Left lung (tissue), 10 donors: ENCODE measurements around the gene PTPRU. TPM values are rescaled to one million over a fixed set of nuclear protein-coding genes. Genes with fewer than 3 reads are reported as not detected.

Experiments used
- ATAC-seq: fragments of 200-7000 bp; cut with Tn5 transposase; one replicate; pipeline ENCODE4 v1.9.1; 2020; ENCODE audit warnings: moderate library complexity
- DNase-seq, 4 donors: peaks; one replicate each; pipeline ENCODE4 v3.0.0-alpha.2; 2013 to 2020
- H3K27ac ChIP-seq, 2 donors: fragments of 200-600 bp; sonication (generic) in 1 of 2; one replicate each; pipeline versions ENCODE4 v1.5.0 to v1.8.0; 2020 to 2021
- H3K27me3 ChIP-seq, 2 donors: fragments of 200-600 bp; sonication (generic) in 1 of 2; one replicate each; pipeline versions ENCODE4 v1.5.0 to v1.8.0; 2020 to 2021
- H3K36me3 ChIP-seq, 2 donors: fragments of 200-600 bp; sonication (generic) in 1 of 2; one replicate each; pipeline versions ENCODE4 v1.5.0 to v1.8.0; 2020 to 2021
- H3K4me1 ChIP-seq, 2 donors: fragments of 200-600 bp; one replicate each; pipeline ENCODE4 v1.8.0; 2021
- H3K4me3 ChIP-seq, 2 donors: fragments of 200-600 bp; sonication (generic) in 1 of 2; one replicate each; pipeline versions ENCODE4 v1.5.0 to v1.8.0; 2020 to 2021; ENCODE audit warnings: mild to moderate bottlenecking in 1 of 2
- H3K9me3 ChIP-seq, 2 donors: fragments of 200-600 bp; sonication (generic) in 1 of 2; one replicate each; pipeline versions ENCODE4 v1.5.0 to v1.8.0; 2020 to 2021
- CTCF ChIP-seq, 2 donors: fragments of 200-600 bp; sonication (generic) in 1 of 2; IDR thresholded peaks; one replicate each; pipeline versions ENCODE4 v1.5.0 to v1.8.0; 2021; ENCODE audit warnings: antibody characterized with exemption in 2 of 2
- intact Hi-C, 2 donors: fragments of 100-400 bp; cut with DNase I; formaldehyde crosslinking; loops; one replicate each; pipeline versions ENCODE4 v1.11.2 to v1.14.2; 2022
- polyA plus RNA-seq, 6 donors: library from polyadenylated mRNA; unstranded; fragments of 120-200 nt; gene quantifications; one replicate each; pipeline ENCODE4 v1.2.1, GENCODE V29; 2013; ENCODE audit not compliant: insufficient read length in 6 of 6
- total RNA-seq, 2 donors: library from RNA; stranded (reverse); fragmentation: NEBNext Ultra II Directional; extraction: Animal tissue kit (Norgen Biotek cat#: 25700); gene quantifications; one replicate each; pipeline ENCODE4 v1.2.1, GENCODE V29; 2021
- donor health status: DM: no; HTN: yes; CAD: no.
- donor health status: DM: no; HTN: no; CAD: no.

The PTPRU gene
- total and polyA plus RNA-seq, 8 donors, result 15.5 to 45.4 (median 18.8) TPM

DNA sequence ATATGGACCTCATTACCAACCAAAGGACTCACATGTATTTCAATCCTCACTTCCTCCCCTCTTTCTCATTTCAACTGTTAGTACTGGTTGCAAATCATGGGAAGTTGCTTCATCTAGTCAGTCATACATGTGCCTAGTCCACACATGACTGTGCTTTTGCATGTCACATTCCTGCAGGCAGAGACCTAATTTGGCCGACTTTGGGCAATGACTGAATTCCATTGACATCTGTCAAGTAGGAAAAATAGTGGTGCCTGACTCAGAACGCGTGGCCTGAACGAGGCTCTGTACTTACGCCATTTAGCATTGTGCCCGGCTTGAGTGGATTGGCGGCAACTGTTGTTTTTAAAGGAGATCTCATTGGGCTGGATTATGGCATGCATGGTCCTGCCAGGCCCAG is 18.0 kb downstream of the PTPRU start:
- H3K27ac ChIP-seq, result no peak overlapping the region
- intact Hi-C loops, result no loop called here
- no peak for ATAC-seq
- H3K4me3 ChIP-seq, result no peak overlapping the region
- H3K27me3 ChIP-seq, result peaks cover 0 to 27% of the 10 kb centered on the region in 2 donors
- H3K9me3 ChIP-seq, result no peaks in the 10 kb centered on the region
- TF ChIP-seq CTCF (IDR thresholded peaks at IDR 0.05), result no peak
- no peaks in the 10 kb centered on the region for H3K36me3 ChIP-seq
- H3K4me1 ChIP-seq, result peaks cover 3 to 7% of the 10 kb centered on the region in 2 donors
- no peak for DNase-seq

GRCh38 chr1:29255134-29255666 is 18.9 kb downstream of the PTPRU start:
- Histone ChIP-seq H3K27ac (no peak overlapping the region), H3K36me3 (no peaks in the 10 kb centered on the region), H3K27me3 (peaks cover 0 to 35% of the 10 kb centered on the region in 2 donors), H3K4me1 (peaks cover 9 to 13% of the 10 kb centered on the region in 2 donors), H3K9me3 (no peaks in the 10 kb centered on the region), H3K4me3 (no peak overlapping the region)
- DNase-seq, result no peak
- ATAC-seq, result no peak
- intact Hi-C loops, result no loop called here
- no peak for TF ChIP-seq CTCF (IDR thresholded peaks at IDR 0.05)

GRCh38 chr1:29256394-29256793 is 20.1 kb downstream of the PTPRU start:
- no peaks in the 10 kb centered on the region for H3K9me3 ChIP-seq
- H3K27ac ChIP-seq, result no peak overlapping the region
- intact Hi-C loops, result no loop called here
- H3K4me1 ChIP-seq, result peaks cover 9 to 13% of the 10 kb centered on the region in 2 donors
- no peak for DNase-seq
- no peak for ATAC-seq
- H3K36me3 ChIP-seq, result no peaks in the 10 kb centered on the region
- H3K4me3 ChIP-seq, result no peak overlapping the region
- TF ChIP-seq CTCF (IDR thresholded peaks at IDR 0.05), result no peak
- peaks cover 0 to 47% of the 10 kb centered on the region in 2 donors for H3K27me3 ChIP-seq

GRCh38 chr1:29256979-29257804 is 20.9 kb downstream of the PTPRU start:
- H3K36me3 ChIP-seq, result no peaks in the 10 kb centered on the region
- H3K9me3 ChIP-seq, result no peaks in the 10 kb centered on the region
- no peak for ATAC-seq
- no peak for TF ChIP-seq CTCF (IDR thresholded peaks at IDR 0.05)
- H3K27me3 ChIP-seq, result peaks cover 0 to 52% of the 10 kb centered on the region in 2 donors
- peaks cover 9 to 13% of the 10 kb centered on the region in 2 donors for H3K4me1 ChIP-seq
- no peak overlapping the region for H3K27ac ChIP-seq
- no peak overlapping the region for H3K4me3 ChIP-seq
- no peak for DNase-seq
- intact Hi-C loops, result no loop called here

DNA sequence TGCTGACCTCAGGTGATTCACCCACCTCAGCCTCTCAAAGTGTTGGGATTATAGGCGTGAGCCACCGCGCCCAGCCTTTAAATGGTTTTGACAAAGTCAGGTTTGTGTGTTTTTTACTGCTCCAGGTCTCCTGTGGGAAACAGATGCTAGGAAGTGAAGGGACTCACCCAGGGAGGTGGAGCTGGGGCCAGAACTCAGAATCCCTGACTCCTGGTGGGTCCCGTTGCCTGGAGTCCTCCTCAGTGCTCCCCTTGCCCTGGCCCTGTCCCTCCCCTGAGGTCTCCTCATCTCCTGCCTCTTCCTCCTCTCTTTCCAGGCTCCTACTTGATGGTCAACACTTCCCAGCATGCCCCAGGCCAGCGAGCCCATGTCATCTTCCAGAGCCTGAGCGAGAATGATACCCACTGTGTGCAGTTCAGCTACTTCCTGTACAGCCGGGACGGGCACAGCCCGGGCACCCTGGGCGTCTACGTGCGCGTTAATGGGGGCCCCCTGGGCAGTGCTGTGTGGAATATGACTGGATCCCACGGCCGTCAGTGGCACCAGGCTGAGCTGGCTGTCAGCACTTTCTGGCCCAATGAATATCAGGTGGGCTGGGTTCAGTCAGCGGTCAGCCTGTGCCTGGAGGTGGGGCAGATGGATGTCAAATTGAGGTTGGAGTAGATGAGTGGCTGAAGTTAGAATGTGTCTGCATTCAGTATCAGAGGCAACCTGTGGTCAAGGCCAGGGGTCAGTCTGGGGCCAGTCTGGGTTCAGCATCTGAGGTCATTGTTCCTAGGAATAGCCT is 22.1 kb downstream of the PTPRU start:
- Histone ChIP-seq H3K9me3 (no peaks in the 10 kb centered on the region), H3K36me3 (no peaks in the 10 kb centered on the region), H3K4me3 (no peak overlapping the region), H3K27ac (no peak overlapping the region), H3K4me1 (peaks cover 9 to 13% of the 10 kb centered on the region in 2 donors), H3K27me3 (peaks cover 0 to 62% of the 10 kb centered on the region in 2 donors)
- TF ChIP-seq CTCF (IDR thresholded peaks at IDR 0.05), result no peak
- DNase-seq, result no peak
- intact Hi-C loops, result no loop called here
- no peak for ATAC-seq
